ENCODE measurements around the gene MPV17. TPM values are rescaled to one million over a fixed set of nuclear protein-coding genes. Genes with fewer than 3 reads are reported as not detected.

MPV17 gene
- total RNA-seq, 1 experiment from 2014 or later: 59.4 TPM

DNA sequence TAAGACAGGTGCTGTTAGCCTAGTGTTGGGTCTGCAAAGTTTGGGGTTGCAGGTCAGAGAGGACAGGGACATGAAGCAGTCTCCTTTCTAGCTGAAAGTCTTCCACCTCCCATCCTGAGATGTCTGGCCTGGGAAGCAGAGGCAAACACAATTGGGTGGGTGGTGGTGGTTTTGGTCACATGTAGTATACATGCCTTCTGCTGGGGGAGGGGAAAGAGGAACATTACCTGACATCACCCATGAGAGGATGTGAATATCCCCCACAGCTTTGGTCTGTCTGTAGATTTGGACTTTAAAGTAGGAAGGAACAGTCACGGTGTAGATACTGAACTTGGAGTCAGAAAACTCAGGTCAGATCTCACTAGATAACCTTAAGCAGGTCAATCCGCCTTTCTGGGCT, 52.2 kb downstream of the MPV17 start:
- H3K4ac ChIP-seq (ENCODE audit: low read depth, low read length): no peak overlapping the region
- no peak overlapping the region for H3K18ac ChIP-seq (ENCODE audit: insufficient read length, low read depth, low read length)
- H3K79me2 ChIP-seq (ENCODE audit: insufficient read depth, low read length): no peaks in the 10 kb centered on the region
- no peak overlapping the region for H4K8ac ChIP-seq (replicated peaks; ENCODE audit: insufficient read length, low read depth, low read length)
- H3K14ac ChIP-seq (ENCODE audit: insufficient read depth, low read length): no peak overlapping the region
- H4K20me1 ChIP-seq (ENCODE audit: control insufficient read depth, insufficient read depth, insufficient read length): no peaks in the 10 kb centered on the region
- peaks cover 5% of the 10 kb centered on the region; the same call in 1 of the 2 replicates for H3K27me3 ChIP-seq (ENCODE audit: insufficient read depth, low read length)
- H2BK15ac ChIP-seq (ENCODE audit: low read depth, low read length): no peak overlapping the region
- H4K91ac ChIP-seq (ENCODE audit: insufficient read length, low read depth, low read length): no peak overlapping the region
- H3K56ac ChIP-seq (ENCODE audit: insufficient read length, low read depth, low read length): no peak overlapping the region
- H2BK5ac ChIP-seq (ENCODE audit: insufficient read length, low read length): no peak overlapping the region
- no peak overlapping the region for H2AK5ac ChIP-seq (ENCODE audit: insufficient read length, low read length)
- DNase-seq: no peak
- H3K4me2 ChIP-seq (ENCODE audit: insufficient read depth, insufficient read length, low read length): no peak overlapping the region
- no peaks in the 10 kb centered on the region for H3K23me2 ChIP-seq (ENCODE audit: insufficient read length, low read depth, low read length, poor library complexity, severe bottlenecking)
- Mint-ChIP-seq H3K9me3 (peaks cover 0 to 2% of the 10 kb centered on the region in 2 experiments; a peak in 2 of 5 replicates), H3K27ac (no peak overlapping the region), H3K4me1 (peaks cover 6 to 14% of the 10 kb centered on the region in 2 experiments), H3K27me3 (ENCODE audit: low read depth) (peaks cover 20% of the 10 kb centered on the region), H3K36me3 (ENCODE audit: insufficient read depth in 1 of 3, low read depth in 3 of 3) (no peaks in the 10 kb centered on the region; a peak in 1 of 7 replicates), H3K4me3 (no peak overlapping the region)
- no peaks in the 10 kb centered on the region for H3K9me3 ChIP-seq (ENCODE audit: control insufficient read depth, low read depth, low read length)
- H2BK12ac ChIP-seq (ENCODE audit: insufficient read length, low read depth, low read length): no peak overlapping the region
- no peak overlapping the region for H2AFZ ChIP-seq (ENCODE audit: low read length)
- H3K27ac ChIP-seq (ENCODE audit: insufficient read length, low read depth, low read length): no peak overlapping the region
- no peak overlapping the region for H2BK20ac ChIP-seq (ENCODE audit: low read depth, low read length, poor library complexity, severe bottlenecking)
- no peak overlapping the region for H3K9ac ChIP-seq (ENCODE audit: extremely low read depth, insufficient read length, low read length)
- no CpG with 5 or more reads among the region's 2 CpGs for WGBS (ENCODE audit: extremely low coverage, insufficient read length, low lambda C conversion rate)
- no peak overlapping the region for H4K5ac ChIP-seq (ENCODE audit: insufficient read length, low read depth, low read length)
- H3K23ac ChIP-seq (ENCODE audit: insufficient read length, low read depth, low read length): no peak overlapping the region
- TF ChIP-seq, protein P1, sequence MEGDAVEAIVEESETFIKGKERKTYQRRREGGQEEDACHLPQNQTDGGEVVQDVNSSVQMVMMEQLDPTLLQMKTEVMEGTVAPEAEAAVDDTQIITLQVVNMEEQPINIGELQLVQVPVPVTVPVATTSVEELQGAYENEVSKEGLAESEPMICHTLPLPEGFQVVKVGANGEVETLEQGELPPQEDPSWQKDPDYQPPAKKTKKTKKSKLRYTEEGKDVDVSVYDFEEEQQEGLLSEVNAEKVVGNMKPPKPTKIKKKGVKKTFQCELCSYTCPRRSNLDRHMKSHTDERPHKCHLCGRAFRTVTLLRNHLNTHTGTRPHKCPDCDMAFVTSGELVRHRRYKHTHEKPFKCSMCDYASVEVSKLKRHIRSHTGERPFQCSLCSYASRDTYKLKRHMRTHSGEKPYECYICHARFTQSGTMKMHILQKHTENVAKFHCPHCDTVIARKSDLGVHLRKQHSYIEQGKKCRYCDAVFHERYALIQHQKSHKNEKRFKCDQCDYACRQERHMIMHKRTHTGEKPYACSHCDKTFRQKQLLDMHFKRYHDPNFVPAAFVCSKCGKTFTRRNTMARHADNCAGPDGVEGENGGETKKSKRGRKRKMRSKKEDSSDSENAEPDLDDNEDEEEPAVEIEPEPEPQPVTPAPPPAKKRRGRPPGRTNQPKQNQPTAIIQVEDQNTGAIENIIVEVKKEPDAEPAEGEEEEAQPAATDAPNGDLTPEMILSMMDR (conservative IDR thresholded peaks at IDR 0.05): no peak
- H3K4me1 ChIP-seq (ENCODE audit: insufficient read depth, low read length): no peaks in the 10 kb centered on the region
- no peaks in the 10 kb centered on the region for H3K79me1 ChIP-seq (ENCODE audit: insufficient read depth, low read depth, low read length, poor library complexity, severe bottlenecking)
- H2BK120ac ChIP-seq (ENCODE audit: low read depth, low read length, poor library complexity, severe bottlenecking): no peak overlapping the region
- no peak overlapping the region for H3T11ph ChIP-seq (ENCODE audit: low read length)
